Measurements from ENCODE around the gene PPP6R3. TPM values are rescaled to one million over a fixed set of nuclear protein-coding genes. Genes with fewer than 3 reads are reported as not detected.

Gene PPP6R3
- total RNA-seq, 1 experiment from 2014 or later, result 129 TPM

DNA sequence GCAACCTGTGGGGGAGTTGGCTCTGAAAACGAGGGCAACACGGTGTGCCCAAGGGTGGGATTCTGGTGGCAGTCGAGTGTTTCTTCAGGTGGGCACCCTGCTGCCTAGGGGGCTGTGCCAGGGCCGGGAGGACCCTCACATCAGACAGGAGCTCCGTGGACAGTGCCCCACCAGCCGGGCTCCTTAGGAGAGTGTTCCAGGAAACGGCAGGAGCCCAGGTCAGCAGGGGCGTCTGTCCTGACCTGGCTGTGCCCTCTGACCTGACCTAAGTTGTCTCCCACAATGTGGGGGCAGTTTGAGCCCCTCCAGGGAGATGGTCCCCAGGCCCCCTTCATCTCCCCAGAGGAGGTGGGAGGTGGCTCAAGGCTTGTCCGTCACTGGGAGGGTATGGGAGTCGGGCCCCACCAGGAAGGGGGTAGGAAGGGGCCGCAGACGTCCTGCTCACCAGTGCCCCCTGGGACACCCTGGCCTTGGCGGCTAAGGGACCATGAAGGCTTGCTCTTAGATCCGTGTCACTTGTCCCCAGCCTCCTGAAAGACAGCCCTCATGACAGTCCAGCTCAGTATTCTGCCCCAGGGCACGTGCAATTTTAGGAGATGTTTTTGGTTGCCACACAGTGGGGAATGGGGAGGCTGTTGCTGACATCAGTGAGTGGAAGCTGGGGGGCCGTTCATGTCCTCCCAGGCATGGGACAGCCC lies 191.6 kb downstream of the PPP6R3 start:
- no peaks in the 10 kb centered on the region for H3K9me2 ChIP-seq (ENCODE audit: insufficient read depth)
- intact Hi-C loops (cut with micrococcal nuclease; ENCODE audit: unreplicated experiment), result no loop called here
- H3K4me1 ChIP-seq (replicated peaks; ENCODE audit: insufficient read depth), result no peaks in the 10 kb centered on the region
- ChIA-PET POLR2A (ENCODE audit: unreplicated experiment) (no interaction called here), CTCF (no interaction called here)
- H2AFZ ChIP-seq, result no peak overlapping the region
- DNase-seq, result no peak
- no peaks in the 10 kb centered on the region for H3K9me3 ChIP-seq (ENCODE audit: insufficient read depth, low read depth)
- no peaks in the 10 kb centered on the region for H3F3A ChIP-seq (ENCODE audit: insufficient read depth, low read depth)
- H3K27ac ChIP-seq, result no peak overlapping the region
- BruUV-seq (replicated peaks), result no TSS peak
- H3K27me3 ChIP-seq (ENCODE audit: insufficient read depth, low read depth), result peaks cover 89% of the 10 kb centered on the region
- no peaks in the 10 kb centered on the region for H3K36me3 ChIP-seq (ENCODE audit: low read depth)
- no peak overlapping the region for H3K4me2 ChIP-seq
- no peaks in the 10 kb centered on the region for H3K79me2 ChIP-seq (ENCODE audit: low read depth)
- no peak overlapping the region for H3K4me3 ChIP-seq
- no peaks in the 10 kb centered on the region for H4K20me1 ChIP-seq (ENCODE audit: insufficient read depth)
- TF ChIP-seq EZH2 (IDR thresholded peaks at IDR 0.05; ENCODE audit: low read depth), result no peak
- TF ChIP-seq CTCF (conservative IDR thresholded peaks at IDR 0.05), result no peak

DNA sequence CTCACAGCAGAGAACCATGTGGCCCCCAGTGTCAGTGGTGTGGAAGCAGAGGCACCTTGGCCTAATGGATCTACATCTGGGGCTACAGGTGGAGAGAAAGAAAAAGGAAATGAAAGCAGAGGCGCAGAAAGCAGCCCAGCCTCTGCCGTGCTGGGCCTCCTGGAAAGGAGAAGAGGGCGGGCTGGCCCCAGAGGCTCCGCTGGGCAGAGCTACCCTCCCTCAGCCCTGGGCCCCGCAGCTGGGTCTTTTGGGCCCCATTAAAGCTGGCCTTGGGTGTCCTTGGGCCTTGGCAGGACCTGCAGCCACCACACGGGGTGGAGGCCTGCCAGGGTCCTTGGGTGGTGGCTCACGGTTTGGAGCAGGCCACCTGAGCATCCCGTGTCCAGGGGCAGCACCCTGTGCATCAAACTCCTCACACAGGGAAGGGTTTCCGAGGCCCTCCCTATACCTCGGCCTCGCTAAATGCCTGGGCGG lies 192.2 kb downstream of the PPP6R3 start:
- H3K36me3 ChIP-seq (ENCODE audit: low read depth), result no peaks in the 10 kb centered on the region
- no peak overlapping the region for H3K4me3 ChIP-seq
- no peak for DNase-seq
- no peaks in the 10 kb centered on the region for H4K20me1 ChIP-seq (ENCODE audit: insufficient read depth)
- H3K27ac ChIP-seq, result no peak overlapping the region
- no peak for TF ChIP-seq CTCF (conservative IDR thresholded peaks at IDR 0.05)
- no peak for TF ChIP-seq EZH2 (IDR thresholded peaks at IDR 0.05; ENCODE audit: low read depth)
- no peaks in the 10 kb centered on the region for H3F3A ChIP-seq (ENCODE audit: insufficient read depth, low read depth)
- H2AFZ ChIP-seq, result no peak overlapping the region
- H3K27me3 ChIP-seq (ENCODE audit: insufficient read depth, low read depth), result peaks cover 89% of the 10 kb centered on the region
- no peaks in the 10 kb centered on the region for H3K4me1 ChIP-seq (replicated peaks; ENCODE audit: insufficient read depth)
- ChIA-PET POLR2A (ENCODE audit: unreplicated experiment) (no interaction called here), CTCF (no interaction called here)
- no peaks in the 10 kb centered on the region for H3K9me3 ChIP-seq (ENCODE audit: insufficient read depth, low read depth)
- H3K79me2 ChIP-seq (ENCODE audit: low read depth), result no peaks in the 10 kb centered on the region
- no TSS peak for BruUV-seq (replicated peaks)
- intact Hi-C loops (cut with micrococcal nuclease; ENCODE audit: unreplicated experiment), result no loop called here
- no peaks in the 10 kb centered on the region for H3K9me2 ChIP-seq (ENCODE audit: insufficient read depth)
- H3K4me2 ChIP-seq, result no peak overlapping the region

DNA sequence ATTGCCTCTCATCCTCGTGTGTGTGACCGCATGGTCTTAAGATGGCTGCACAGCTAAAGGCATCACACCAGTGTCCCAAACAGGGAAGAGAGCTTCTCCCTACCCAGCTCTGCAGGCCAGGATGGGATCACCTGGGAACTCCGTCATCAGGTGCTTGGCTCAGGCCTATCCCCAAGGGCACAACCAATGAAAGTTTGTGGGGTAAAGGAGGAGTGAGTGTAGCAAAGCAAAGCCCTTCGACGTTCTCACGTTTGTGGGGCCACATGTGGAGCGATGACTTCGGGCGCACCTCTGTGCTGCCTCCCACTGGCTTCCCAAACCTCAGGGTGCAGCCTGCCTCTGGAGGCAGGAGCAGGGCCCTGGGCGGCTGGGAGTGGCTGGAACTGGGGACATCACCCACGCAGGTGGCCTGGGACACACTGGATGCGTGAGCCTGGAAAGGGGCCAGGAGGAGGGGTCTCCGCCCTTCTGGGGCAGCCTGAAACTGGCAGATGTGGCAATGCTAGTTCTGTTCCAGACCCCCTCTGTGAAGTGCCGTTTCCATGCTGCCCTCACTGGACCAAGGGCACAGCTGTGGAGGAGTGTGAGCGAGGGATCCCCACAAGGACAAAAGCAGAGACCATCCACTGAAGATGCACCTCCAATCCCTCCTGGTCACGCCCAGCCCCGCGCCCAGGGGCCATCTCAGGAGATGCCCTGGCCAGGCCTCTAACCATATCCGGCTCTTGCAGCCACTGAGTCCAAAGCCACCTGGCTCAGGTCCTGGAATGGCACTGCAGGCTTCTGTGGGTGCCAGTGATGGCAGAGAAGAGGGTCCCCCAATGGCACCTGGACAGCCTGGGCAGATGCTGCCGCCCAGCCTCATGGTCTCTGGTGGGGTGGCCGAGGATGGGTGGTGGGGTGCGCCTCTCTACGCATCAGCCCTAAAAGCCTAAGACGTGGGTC lies 193.2 kb downstream of the PPP6R3 start:
- Histone ChIP-seq H2AFZ (no peak overlapping the region), H3K9me3 (ENCODE audit: insufficient read depth, low read depth) (no peaks in the 10 kb centered on the region), H3K36me3 (ENCODE audit: low read depth) (no peaks in the 10 kb centered on the region), H3K79me2 (ENCODE audit: low read depth) (no peaks in the 10 kb centered on the region), H3K4me3 (no peak overlapping the region), H4K20me1 (ENCODE audit: insufficient read depth) (no peaks in the 10 kb centered on the region), H3K4me1 (replicated peaks; ENCODE audit: insufficient read depth) (no peaks in the 10 kb centered on the region), H3K4me2 (no peak overlapping the region), H3K9me2 (ENCODE audit: insufficient read depth) (no peaks in the 10 kb centered on the region), H3F3A (ENCODE audit: insufficient read depth, low read depth) (no peaks in the 10 kb centered on the region), H3K27ac (no peak overlapping the region), H3K27me3 (ENCODE audit: insufficient read depth, low read depth) (peaks cover 85% of the 10 kb centered on the region)
- POLR2A ChIA-PET (ENCODE audit: unreplicated experiment), result no interaction called here
- CTCF ChIA-PET, result interaction anchor here (0.6 kb wide), 1 partner anchor 190 kb away, joined by 3 read pairs; no protein-coding TSS in a partner anchor
- BruUV-seq (replicated peaks), result no TSS peak
- intact Hi-C loops (cut with micrococcal nuclease; ENCODE audit: unreplicated experiment), result no loop called here
- TF ChIP-seq CTCF (conservative IDR thresholded peaks at IDR 0.05) (no peak), EZH2 (IDR thresholded peaks at IDR 0.05; ENCODE audit: low read depth) (no peak)
- DNase-seq, result no peak
